ENCODE results near the gene RFX6. TPM values are rescaled to one million over a fixed set of nuclear protein-coding genes. Genes with fewer than 3 reads are reported as not detected.

Gene RFX6
- total RNA-seq, 1 experiment from 2014 or later = not detected

- Histone ChIP-seq H3K4me3 (no peak overlapping the region), H3K9me3 (replicated peaks) (no peaks in the 10 kb centered on the region), H3K4me1 (no peaks in the 10 kb centered on the region; the same call in 1 of the 2 replicates), H3K27me3 (no peaks in the 10 kb centered on the region), H3K27ac (no peak overlapping the region), H3K36me3 (no peaks in the 10 kb centered on the region)
- peak; percentile 37 to 78 for DNase-seq
Observed at GRCh38 chr6:116969211-116969863, 92.3 kb downstream of the RFX6 start.

- Histone ChIP-seq H3K9me3 (replicated peaks) (no peaks in the 10 kb centered on the region), H3K36me3 (no peaks in the 10 kb centered on the region), H3K4me1 (no peaks in the 10 kb centered on the region; the same call in 1 of the 2 replicates), H3K4me3 (no peak overlapping the region), H3K27ac (no peak overlapping the region), H3K27me3 (no peaks in the 10 kb centered on the region)
- DNase-seq = peak; percentile 40 to 81
Observed at GRCh38 chr6:116971959-116972358, 94.9 kb downstream of the RFX6 start.

- no peak for DNase-seq
- H3K4me1 ChIP-seq = no peaks in the 10 kb centered on the region; the same call in 1 of the 2 replicates
- H3K9me3 ChIP-seq (replicated peaks) = no peaks in the 10 kb centered on the region
- H3K27ac ChIP-seq = no peak overlapping the region
- no peak overlapping the region for H3K4me3 ChIP-seq
- no peaks in the 10 kb centered on the region for H3K27me3 ChIP-seq
- H3K36me3 ChIP-seq = no peaks in the 10 kb centered on the region
Observed at GRCh38 chr6:116973976-116974375, 96.9 kb downstream of the RFX6 start.

- Histone ChIP-seq H3K4me3 (no peak overlapping the region), H3K27ac (no peak overlapping the region), H3K4me1 (no peaks in the 10 kb centered on the region; the same call in 1 of the 2 replicates), H3K27me3 (no peaks in the 10 kb centered on the region), H3K9me3 (replicated peaks) (no peaks in the 10 kb centered on the region), H3K36me3 (no peaks in the 10 kb centered on the region)
- DNase-seq = no peak
Observed at GRCh38 chr6:116974526-116975316, 97.7 kb downstream of the RFX6 start.

GRCh38 chr6:116975600-116975999 is 98.6 kb downstream of the RFX6 start:
- no peak overlapping the region for H3K27ac ChIP-seq
- H3K9me3 ChIP-seq (replicated peaks) = no peaks in the 10 kb centered on the region
- peak in 1 of 2 experiments; percentile 15 for DNase-seq
- H3K4me1 ChIP-seq = no peaks in the 10 kb centered on the region; the same call in 1 of the 2 replicates
- no peak overlapping the region for H3K4me3 ChIP-seq
- no peaks in the 10 kb centered on the region for H3K36me3 ChIP-seq
- no peaks in the 10 kb centered on the region for H3K27me3 ChIP-seq

GRCh38 chr6:116979560-116979959 is 102.5 kb downstream of the RFX6 start:
- Histone ChIP-seq H3K4me3 (no peak overlapping the region), H3K9me3 (replicated peaks) (0 out of 2 replicates have a peak, but pooled peaks cover 6% of the 10 kb centered on the region), H3K27me3 (no peaks in the 10 kb centered on the region), H3K27ac (no peak overlapping the region), H3K4me1 (no peaks in the 10 kb centered on the region), H3K36me3 (no peaks in the 10 kb centered on the region)
- DNase-seq = no peak

Other genes starting within 250 kb of the RFX6 start
- 24.0 and 26.0 TPM in 2 replicates for gene ZUP1, start 208.5 kb upstream of the RFX6 start, total RNA-seq (2014; rRNA removed; shearing (Covaris generic))
- 11.6 and 11.9 TPM in 2 replicates for gene KPNA5, start 196.0 kb upstream of the RFX6 start, total RNA-seq (2014; rRNA removed; shearing (Covaris generic))
- gene FAM162B, start 111.5 kb upstream of the RFX6 start, total RNA-seq (2014; rRNA removed; shearing (Covaris generic)) = not detected in 2 replicates
- not detected in 2 replicates for gene GPRC6A, start 48.2 kb upstream of the RFX6 start, total RNA-seq (2014; rRNA removed; shearing (Covaris generic))

Data from SJCRH30 (cell line).